HEK293 (cell line): Measurements from ENCODE around the gene FAM107A.
A peak's percentile ranks its signal among the peaks of the same experiment; 100 is the strongest.

Source experiments
- CTCF ChIA-PET: fragments of 350-600 bp; formaldehyde crosslinking; extraction: SDS; loops from one replicate; lab custom pipeline; 2021; ENCODE audit warnings: antibody characterized with exemption; lab: Yijun Ruan, JAX
- POLR2A ChIA-PET: fragments of 300-600 bp; formaldehyde crosslinking; extraction: SDS; loops from one replicate; lab custom pipeline; 2020; ENCODE audit warnings: antibody characterized with exemption, inconsistent platforms; lab: Yijun Ruan, JAX
- H3K27ac ChIP-seq: fragments of 200-500 bp; sonication (Bioruptor generic); 2 replicates; pipeline ENCODE4 v1.5.1; 2014; ENCODE audit warnings: low read depth, low read length, control low read depth, inconsistent platforms; ENCODE audit errors: extremely low read depth
- H3K36me3 ChIP-seq, 2 experiments: fragments of 200-500 bp in 1 of 2; sonication (Bioruptor generic) in 1 of 2; 1 replicate in 1 of 2; 2 replicates in 1 of 2; pipeline ENCODE4 v1.5.1; 2014 to 2017; ENCODE audit warnings: inconsistent platforms in 2 of 2, low read length in 2 of 2; ENCODE audit not compliant: control insufficient read depth in 2 of 2, insufficient read depth in 1 of 2
- H3K4me1 ChIP-seq: fragments of 200-500 bp; sonication (Bioruptor generic); 2 replicates; pipeline ENCODE4 v1.5.1; 2014; ENCODE audit warnings: mild to moderate bottlenecking, low read length, inconsistent platforms; ENCODE audit not compliant: control insufficient read depth, insufficient read depth
- H3K4me3 ChIP-seq: 2 replicates; pipeline ENCODE4 v1.5.1; 2011; ENCODE audit warnings: low read depth, mild to moderate bottlenecking, control low read depth, low read length, moderate library complexity
- H3K9me3 ChIP-seq: fragments of 200-500 bp; sonication (Bioruptor generic); 2 replicates; pipeline ENCODE4 v1.5.1; 2014; ENCODE audit warnings: low read depth, low read length, inconsistent platforms; ENCODE audit not compliant: control insufficient read depth, insufficient read depth
- BCL6B ChIP-seq: fragments of 450-650 bp; formaldehyde crosslinking; IDR thresholded peaks from 2 replicates; pipeline ENCODE4 v1.5.1; 2017; ENCODE audit warnings: missing biosample characterization, missing genetic modification characterization
- FEZF1 ChIP-seq: fragments of 450-650 bp; formaldehyde crosslinking; IDR thresholded peaks from 2 replicates; pipeline ENCODE4 v1.5.1; 2016; ENCODE audit warnings: missing biosample characterization, missing genetic modification characterization
- HIC1 ChIP-seq: fragments of 450-650 bp; formaldehyde crosslinking; IDR thresholded peaks from 2 replicates; pipeline ENCODE4 v1.5.1; 2016; ENCODE audit warnings: missing biosample characterization, missing genetic modification characterization
- KLF1 ChIP-seq: fragments of 450-650 bp; formaldehyde crosslinking; IDR thresholded peaks from 2 replicates; pipeline ENCODE4 v1.5.1; 2016; ENCODE audit warnings: missing biosample characterization, missing genetic modification characterization
- PRDM6 ChIP-seq: fragments of 450-650 bp; formaldehyde crosslinking; IDR thresholded peaks from 2 replicates; pipeline ENCODE4 v1.5.1; 2017; ENCODE audit warnings: missing biosample characterization, missing genetic modification characterization
- SETDB1 ChIP-seq: IDR thresholded peaks from one replicate; pipeline ENCODE4 v1.6.1; 2017; ENCODE audit warnings: mild to moderate bottlenecking, low read length, moderate library complexity, mixed read lengths; ENCODE audit not compliant: insufficient read length
- ZBTB21 ChIP-seq: fragments of 450-650 bp; formaldehyde crosslinking; IDR thresholded peaks from 2 replicates; pipeline ENCODE4 v1.5.1; 2017; ENCODE audit warnings: missing biosample characterization, missing genetic modification characterization
- ZFP37 ChIP-seq: fragments of 450-650 bp; formaldehyde crosslinking; IDR thresholded peaks from 2 replicates; pipeline ENCODE4 v1.5.1; 2016; ENCODE audit warnings: missing biosample characterization, missing genetic modification characterization
- ZIC2 ChIP-seq: fragments of 450-650 bp; formaldehyde crosslinking; IDR thresholded peaks from 2 replicates; pipeline ENCODE4 v1.5.1; 2016; ENCODE audit warnings: missing biosample characterization, missing genetic modification characterization
- ZNF2 ChIP-seq: fragments of 450-650 bp; formaldehyde crosslinking; IDR thresholded peaks from 2 replicates; pipeline ENCODE4 v1.5.1; 2016; ENCODE audit warnings: missing biosample characterization, missing genetic modification characterization
- ZNF311 ChIP-seq: fragments of 450-650 bp; formaldehyde crosslinking; IDR thresholded peaks from 2 replicates; pipeline ENCODE4 v1.5.1; 2017; ENCODE audit warnings: missing biosample characterization, missing genetic modification characterization, borderline replicate concordance
- ZNF518A ChIP-seq: fragments of 450-650 bp; formaldehyde crosslinking; conservative IDR thresholded peaks from 2 replicates; pipeline ENCODE4 v1.5.1; 2016; ENCODE audit warnings: low read depth, missing biosample characterization, missing genetic modification characterization
- ZSCAN4 ChIP-seq: fragments of 450-650 bp; formaldehyde crosslinking; IDR thresholded peaks from 2 replicates; pipeline ENCODE4 v1.5.1; 2017; ENCODE audit warnings: missing biosample characterization, missing genetic modification characterization
- ZXDB ChIP-seq: fragments of 450-650 bp; formaldehyde crosslinking; IDR thresholded peaks from 2 replicates; pipeline ENCODE4 v1.5.1; 2016; ENCODE audit warnings: missing biosample characterization, missing genetic modification characterization

FAM107A gene

GRCh38 chr3:58623478-58623877, 46.3 kb upstream of the FAM107A start (continued):
- TF ChIP-seq ZNF518A (tag by site-specific recombination) (no peak), ZNF311 (tag by site-specific recombination) (no peak), ZFP37 (tag by site-specific recombination) (no peak), ZSCAN4 (no peak), PRDM6 (tag by site-specific recombination) (no peak)

- ChIA-PET CTCF (interaction anchor here (1.2 to 1.7 kb wide), 2 partner anchors 55 to 408 kb away, joined by 3 to 6 read pairs; no protein-coding TSS in a partner anchor), POLR2A (no interaction called here)
- no peaks in the 10 kb centered on the region for H3K9me3 ChIP-seq
- no peaks in the 10 kb centered on the region for H3K4me1 ChIP-seq
- no peak overlapping the region for H3K27ac ChIP-seq
- H3K36me3 ChIP-seq, result no peaks in the 10 kb centered on the region
- peak; percentile 31; the same call in 1 of the 2 replicates for TF ChIP-seq ZIC2
- no peak for TF ChIP-seq FEZF1
- no peak overlapping the region for H3K4me3 ChIP-seq
Observed at GRCh38 chr3:58622892-58623291, 45.7 kb upstream of the FAM107A start.

GRCh38 chr3:58622436-58622835, 45.2 kb upstream of the FAM107A start:
- Histone ChIP-seq H3K4me3 (no peak overlapping the region), H3K9me3 (no peaks in the 10 kb centered on the region), H3K27ac (no peak overlapping the region), H3K36me3 (no peaks in the 10 kb centered on the region), H3K4me1 (no peaks in the 10 kb centered on the region)
- TF ChIP-seq ZXDB (tag by site-specific recombination), result no peak
- no peak for TF ChIP-seq KLF1 (tag by site-specific recombination)
- TF ChIP-seq ZBTB21 (tag by site-specific recombination), result no peak
- TF ChIP-seq SETDB1, result no peak
- TF ChIP-seq HIC1 (tag by site-specific recombination), result no peak
- TF ChIP-seq BCL6B, result no peak
- TF ChIP-seq ZNF2 (tag by site-specific recombination), result no peak
- POLR2A ChIA-PET, result no interaction called here
- CTCF ChIA-PET, result interaction anchor here (1.2 to 1.7 kb wide), 2 partner anchors 54 to 407 kb away, joined by 3 to 6 read pairs; no protein-coding TSS in a partner anchor
